GM12878 (cell line): ENCODE results near the gene AK8. TPM values are rescaled to one million over a fixed set of nuclear protein-coding genes. Genes with fewer than 3 reads are reported as not detected.

Experiments
- EGR1 ChIP-seq, 2 experiments: IDR thresholded peaks; 1 replicate in 1 of 2; 2 replicates in 1 of 2; pipeline ENCODE4 v1.6.1; 2011 to 2012; ENCODE audit warnings: low read depth in 2 of 2, low read length in 2 of 2, borderline replicate concordance in 1 of 2, mild to moderate bottlenecking in 1 of 2, moderate library complexity in 1 of 2
- FOS ChIP-seq: IDR thresholded peaks from 3 replicates; pipeline ENCODE4 v1.6.1; 2011; ENCODE audit warnings: borderline replicate concordance; ENCODE audit not compliant: insufficient read length; ENCODE audit errors: extremely low read depth
- FOXM1 ChIP-seq: IDR thresholded peaks from 2 replicates; pipeline ENCODE4 v1.6.1; 2012; ENCODE audit warnings: low read depth, mild to moderate bottlenecking, inconsistent platforms, low read length, moderate library complexity
- HDAC6 ChIP-seq: fragments of 200-600 bp; sonication (generic); IDR thresholded peaks from one replicate; pipeline ENCODE4 v1.8.0; 2017; ENCODE audit warnings: antibody characterized with exemption; ENCODE audit not compliant: unreplicated experiment
- HDGF ChIP-seq: fragments of 450-650 bp; IDR thresholded peaks from 2 replicates; pipeline ENCODE4 v1.6.1; 2016; ENCODE audit warnings: antibody characterized with exemption
- KLF5 ChIP-seq: fragments of 450-650 bp; IDR thresholded peaks from 2 replicates; pipeline ENCODE4 v1.6.1; 2014; ENCODE audit warnings: mild to moderate bottlenecking; ENCODE audit not compliant: partially characterized antibody
- MEF2A ChIP-seq: IDR thresholded peaks from 2 replicates; pipeline ENCODE4 v1.6.1; 2011; ENCODE audit warnings: low read depth, mild to moderate bottlenecking, low read length, moderate library complexity; ENCODE audit not compliant: insufficient read depth
- MEF2B ChIP-seq: fragments of 450-650 bp; IDR thresholded peaks from 2 replicates; pipeline ENCODE4 v1.6.1; 2018; ENCODE audit warnings: mild to moderate bottlenecking, moderate library complexity; ENCODE audit not compliant: partially characterized antibody, poor library complexity, severe bottlenecking
- MTA3 ChIP-seq: IDR thresholded peaks from 2 replicates; pipeline ENCODE4 v1.6.1; 2012; ENCODE audit warnings: low read length, inconsistent platforms, borderline replicate concordance
- POLR2AphosphoS2 ChIP-seq: IDR thresholded peaks from 2 replicates; pipeline ENCODE4 v1.6.1; 2011; ENCODE audit warnings: low read depth, mild to moderate bottlenecking, low read length, improper control_type of control experiment, moderate library complexity
- RELA ChIP-seq: fragments of 450-650 bp; IDR thresholded peaks from 2 replicates; pipeline ENCODE4 v1.8.0; 2014; ENCODE audit warnings: borderline replicate concordance; ENCODE audit not compliant: partially characterized antibody
- SMARCA5 ChIP-seq: fragments of 450-650 bp; IDR thresholded peaks from 2 replicates; pipeline ENCODE4 v1.6.1; 2017; ENCODE audit warnings: mild to moderate bottlenecking
- SRF ChIP-seq, 2 experiments: IDR thresholded peaks; 2 replicates each; pipeline ENCODE4 v1.6.1; 2011; ENCODE audit warnings: low read depth in 2 of 2, low read length in 2 of 2, mild to moderate bottlenecking in 1 of 2, moderate library complexity in 1 of 2
- TAF1 ChIP-seq: IDR thresholded peaks from 2 replicates; pipeline ENCODE4 v1.6.1; 2011; ENCODE audit warnings: mild to moderate bottlenecking, low read depth, low read length, borderline replicate concordance
- TCF3 ChIP-seq: IDR thresholded peaks from 2 replicates; pipeline ENCODE4 v1.6.1; 2012; ENCODE audit warnings: low read depth, mild to moderate bottlenecking, low read length, borderline replicate concordance; ENCODE audit not compliant: insufficient read depth
- polyA plus RNA-seq, 11 experiments: library from polyadenylated mRNA; depleted of rRNA in 4 of 11; unstranded in 6 of 11; stranded (reverse) in 5 of 11; fragments of >200 nt; fragmentation: Nextera tagmentation in 4 of 11; fragmentation: Illumina TruSeq in 1 of 11; extraction: Ambion mirVana in 4 of 11; extraction: Trizol in 1 of 11; gene quantifications; 1 replicate in 1 of 11; 2 replicates in 10 of 11; pipeline versions ENCODE4 v1.2.1 to v1.2.3, GENCODE V29; 2011 to 2016; ENCODE audit warnings: inconsistent platforms in 2 of 11, missing spikeins in 2 of 11, low read depth in 1 of 11
- total RNA-seq, 4 experiments: library from RNA; depleted of rRNA in 3 of 4; stranded (reverse); fragments of >200 nt in 3 of 4; fragmentation: Illumina TruSeq in 1 of 4; extraction: Trizol in 1 of 4; gene quantifications; 2 replicates each; pipeline versions ENCODE4 v1.2.1 to v1.2.3, GENCODE V29; 2013 to 2021
- TF ChIP-seq, protein P1 (sequence below): fragments of 450-650 bp; IDR thresholded peaks from 2 replicates; pipeline ENCODE4 v1.6.1; 2017; ENCODE audit warnings: mild to moderate bottlenecking, moderate library complexity
- TF ChIP-seq, protein P2 (sequence below): fragments of 150-350 bp; IDR thresholded peaks from 2 replicates; pipeline ENCODE4 v1.6.1; 2014; ENCODE audit warnings: mild to moderate bottlenecking, low read depth, low read length
- TF ChIP-seq, protein P3 (sequence below): IDR thresholded peaks from 2 replicates; pipeline ENCODE4 v1.6.1; 2011; ENCODE audit warnings: low read depth, mild to moderate bottlenecking, low read length, moderate library complexity, borderline replicate concordance; ENCODE audit errors: extremely low read depth
- TF ChIP-seq, protein P4 (sequence below): fragments of 450-650 bp; IDR thresholded peaks from 2 replicates; pipeline ENCODE4 v1.6.1; 2017; ENCODE audit warnings: antibody characterized with exemption, mild to moderate bottlenecking, moderate library complexity

The AK8 gene
- total and polyA plus RNA-seq, 10 of the 15 experiments (the other 5 are each of a cell fraction or from before 2014, with no cell fraction given): 0.03 to 0.12 (median 0.06) TPM; not detected in 5

DNA sequence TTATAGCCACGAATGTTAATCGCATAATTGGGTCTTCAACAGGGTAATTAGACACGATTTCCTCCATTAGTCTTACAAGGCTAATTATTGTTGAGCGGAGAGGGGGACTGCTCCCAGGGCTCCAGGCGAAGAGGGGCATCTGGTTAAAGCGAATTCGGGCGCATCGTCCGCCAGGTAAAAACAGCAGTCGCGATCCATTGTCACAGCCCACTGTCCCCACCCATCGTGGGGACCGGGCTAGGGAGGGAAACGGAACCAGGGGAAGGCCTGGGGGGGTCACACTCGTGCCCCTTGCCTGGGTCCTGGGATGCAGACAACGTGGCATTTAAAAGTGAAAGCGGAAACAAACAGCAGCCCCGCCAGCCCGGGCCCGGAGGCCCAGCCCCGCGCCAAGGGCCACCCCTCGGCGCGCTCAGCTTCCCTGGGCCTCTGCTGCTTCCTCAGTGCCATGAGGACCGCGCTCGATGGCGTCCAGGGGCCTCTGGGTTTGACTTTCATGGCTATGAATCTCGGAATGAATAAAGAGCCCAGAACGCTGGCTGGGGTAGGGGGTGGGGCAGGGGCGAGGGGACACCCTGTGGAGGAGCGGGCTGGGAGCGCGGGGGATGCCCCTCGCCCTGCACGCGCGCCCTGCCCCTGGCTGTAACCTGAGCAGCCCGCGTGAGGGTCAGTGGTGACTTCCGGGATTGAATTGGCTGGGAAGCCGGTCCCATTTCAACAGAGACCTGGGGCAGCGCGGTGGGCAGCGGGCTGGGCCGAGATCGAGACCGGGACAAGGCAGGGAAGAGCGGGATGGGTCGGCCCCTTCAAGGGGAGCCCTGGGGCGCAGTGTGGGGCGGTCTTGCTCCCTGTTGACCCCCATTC, 107.9 kb downstream of the AK8 start (continued):
- TF ChIP-seq, protein P1, sequence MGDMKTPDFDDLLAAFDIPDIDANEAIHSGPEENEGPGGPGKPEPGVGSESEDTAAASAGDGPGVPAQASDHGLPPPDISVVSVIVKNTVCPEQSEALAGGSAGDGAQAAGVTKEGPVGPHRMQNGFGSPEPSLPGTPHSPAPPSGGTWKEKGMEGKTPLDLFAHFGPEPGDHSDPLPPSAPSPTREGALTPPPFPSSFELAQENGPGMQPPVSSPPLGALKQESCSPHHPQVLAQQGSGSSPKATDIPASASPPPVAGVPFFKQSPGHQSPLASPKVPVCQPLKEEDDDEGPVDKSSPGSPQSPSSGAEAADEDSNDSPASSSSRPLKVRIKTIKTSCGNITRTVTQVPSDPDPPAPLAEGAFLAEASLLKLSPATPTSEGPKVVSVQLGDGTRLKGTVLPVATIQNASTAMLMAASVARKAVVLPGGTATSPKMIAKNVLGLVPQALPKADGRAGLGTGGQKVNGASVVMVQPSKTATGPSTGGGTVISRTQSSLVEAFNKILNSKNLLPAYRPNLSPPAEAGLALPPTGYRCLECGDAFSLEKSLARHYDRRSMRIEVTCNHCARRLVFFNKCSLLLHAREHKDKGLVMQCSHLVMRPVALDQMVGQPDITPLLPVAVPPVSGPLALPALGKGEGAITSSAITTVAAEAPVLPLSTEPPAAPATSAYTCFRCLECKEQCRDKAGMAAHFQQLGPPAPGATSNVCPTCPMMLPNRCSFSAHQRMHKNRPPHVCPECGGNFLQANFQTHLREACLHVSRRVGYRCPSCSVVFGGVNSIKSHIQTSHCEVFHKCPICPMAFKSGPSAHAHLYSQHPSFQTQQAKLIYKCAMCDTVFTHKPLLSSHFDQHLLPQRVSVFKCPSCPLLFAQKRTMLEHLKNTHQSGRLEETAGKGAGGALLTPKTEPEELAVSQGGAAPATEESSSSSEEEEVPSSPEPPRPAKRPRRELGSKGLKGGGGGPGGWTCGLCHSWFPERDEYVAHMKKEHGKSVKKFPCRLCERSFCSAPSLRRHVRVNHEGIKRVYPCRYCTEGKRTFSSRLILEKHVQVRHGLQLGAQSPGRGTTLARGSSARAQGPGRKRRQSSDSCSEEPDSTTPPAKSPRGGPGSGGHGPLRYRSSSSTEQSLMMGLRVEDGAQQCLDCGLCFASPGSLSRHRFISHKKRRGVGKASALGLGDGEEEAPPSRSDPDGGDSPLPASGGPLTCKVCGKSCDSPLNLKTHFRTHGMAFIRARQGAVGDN: peak; percentile 59; the same call in 1 of the 2 replicates
- TF ChIP-seq MEF2A (no peak), HDAC6 (no peak), TAF1 (peak; percentile 39; the same call in 1 of the 2 replicates), FOS (no peak), RELA (no peak), FOXM1 (no peak), SMARCA5 (no peak), SRF (IDR thresholded peaks at IDR 0.05; ENCODE audit: low read depth in 2 of 2, low read length in 2 of 2) (no peak), EGR1 (IDR thresholded peaks at IDR 0.05; ENCODE audit: borderline replicate concordance in 1 of 2, low read depth in 2 of 2, low read length in 2 of 2) (no peak), MTA3 (no peak), POLR2AphosphoS2 (peak; percentile 37; the same call in 1 of the 2 replicates), HDGF (no peak), TCF3 (no peak), MEF2B (no peak), KLF5 (no peak)
- TF ChIP-seq, protein P2, sequence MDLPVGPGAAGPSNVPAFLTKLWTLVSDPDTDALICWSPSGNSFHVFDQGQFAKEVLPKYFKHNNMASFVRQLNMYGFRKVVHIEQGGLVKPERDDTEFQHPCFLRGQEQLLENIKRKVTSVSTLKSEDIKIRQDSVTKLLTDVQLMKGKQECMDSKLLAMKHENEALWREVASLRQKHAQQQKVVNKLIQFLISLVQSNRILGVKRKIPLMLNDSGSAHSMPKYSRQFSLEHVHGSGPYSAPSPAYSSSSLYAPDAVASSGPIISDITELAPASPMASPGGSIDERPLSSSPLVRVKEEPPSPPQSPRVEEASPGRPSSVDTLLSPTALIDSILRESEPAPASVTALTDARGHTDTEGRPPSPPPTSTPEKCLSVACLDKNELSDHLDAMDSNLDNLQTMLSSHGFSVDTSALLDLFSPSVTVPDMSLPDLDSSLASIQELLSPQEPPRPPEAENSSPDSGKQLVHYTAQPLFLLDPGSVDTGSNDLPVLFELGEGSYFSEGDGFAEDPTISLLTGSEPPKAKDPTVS: no peak
- TF ChIP-seq, protein P3, sequence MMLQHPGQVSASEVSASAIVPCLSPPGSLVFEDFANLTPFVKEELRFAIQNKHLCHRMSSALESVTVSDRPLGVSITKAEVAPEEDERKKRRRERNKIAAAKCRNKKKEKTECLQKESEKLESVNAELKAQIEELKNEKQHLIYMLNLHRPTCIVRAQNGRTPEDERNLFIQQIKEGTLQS: no peak
- TF ChIP-seq, protein P4, sequence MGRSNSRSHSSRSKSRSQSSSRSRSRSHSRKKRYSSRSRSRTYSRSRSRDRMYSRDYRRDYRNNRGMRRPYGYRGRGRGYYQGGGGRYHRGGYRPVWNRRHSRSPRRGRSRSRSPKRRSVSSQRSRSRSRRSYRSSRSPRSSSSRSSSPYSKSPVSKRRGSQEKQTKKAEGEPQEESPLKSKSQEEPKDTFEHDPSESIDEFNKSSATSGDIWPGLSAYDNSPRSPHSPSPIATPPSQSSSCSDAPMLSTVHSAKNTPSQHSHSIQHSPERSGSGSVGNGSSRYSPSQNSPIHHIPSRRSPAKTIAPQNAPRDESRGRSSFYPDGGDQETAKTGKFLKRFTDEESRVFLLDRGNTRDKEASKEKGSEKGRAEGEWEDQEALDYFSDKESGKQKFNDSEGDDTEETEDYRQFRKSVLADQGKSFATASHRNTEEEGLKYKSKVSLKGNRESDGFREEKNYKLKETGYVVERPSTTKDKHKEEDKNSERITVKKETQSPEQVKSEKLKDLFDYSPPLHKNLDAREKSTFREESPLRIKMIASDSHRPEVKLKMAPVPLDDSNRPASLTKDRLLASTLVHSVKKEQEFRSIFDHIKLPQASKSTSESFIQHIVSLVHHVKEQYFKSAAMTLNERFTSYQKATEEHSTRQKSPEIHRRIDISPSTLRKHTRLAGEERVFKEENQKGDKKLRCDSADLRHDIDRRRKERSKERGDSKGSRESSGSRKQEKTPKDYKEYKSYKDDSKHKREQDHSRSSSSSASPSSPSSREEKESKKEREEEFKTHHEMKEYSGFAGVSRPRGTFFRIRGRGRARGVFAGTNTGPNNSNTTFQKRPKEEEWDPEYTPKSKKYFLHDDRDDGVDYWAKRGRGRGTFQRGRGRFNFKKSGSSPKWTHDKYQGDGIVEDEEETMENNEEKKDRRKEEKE: no peak
